ENCODE measurements around the gene RIBC2.

- TF ChIP-seq CTCF (conservative IDR thresholded peaks at IDR 0.05): no peak
- TF ChIP-seq ZFX (IDR thresholded peaks at IDR 0.05): no peak
Measured at GRCh38 chr22:45389546-45389945, 23.9 kb upstream of the RIBC2 start.

Data from C4-2B (cell line).